ENCODE measurements around the gene RAB17.

- TF ChIP-seq POLR2A (IDR thresholded peaks at IDR 0.05; ENCODE audit: low read depth, low read length) (no peak), POLR2AphosphoS5 (IDR thresholded peaks at IDR 0.05; ENCODE audit: low read depth, low read length) (no peak)
Observed at GRCh38 chr2:237616734-237617586, 26.4 kb upstream of the RAB17 start.

Data from GM12891 (cell line).